GM19035 (cell line): ENCODE measurements around the gene FGGY.
"Not testable (repeated sequence)": the region's sequence is repeated elsewhere in the genome, so short reads cannot be mapped to it uniquely, and the experiment has no call there.

Experiments used
- ATAC-seq: cut with Tn5 transposase; IDR thresholded peaks from one replicate; pipeline ENCODE4 v1.9.1; 2021; ENCODE audit not compliant: unreplicated experiment

FGGY gene

DNA sequence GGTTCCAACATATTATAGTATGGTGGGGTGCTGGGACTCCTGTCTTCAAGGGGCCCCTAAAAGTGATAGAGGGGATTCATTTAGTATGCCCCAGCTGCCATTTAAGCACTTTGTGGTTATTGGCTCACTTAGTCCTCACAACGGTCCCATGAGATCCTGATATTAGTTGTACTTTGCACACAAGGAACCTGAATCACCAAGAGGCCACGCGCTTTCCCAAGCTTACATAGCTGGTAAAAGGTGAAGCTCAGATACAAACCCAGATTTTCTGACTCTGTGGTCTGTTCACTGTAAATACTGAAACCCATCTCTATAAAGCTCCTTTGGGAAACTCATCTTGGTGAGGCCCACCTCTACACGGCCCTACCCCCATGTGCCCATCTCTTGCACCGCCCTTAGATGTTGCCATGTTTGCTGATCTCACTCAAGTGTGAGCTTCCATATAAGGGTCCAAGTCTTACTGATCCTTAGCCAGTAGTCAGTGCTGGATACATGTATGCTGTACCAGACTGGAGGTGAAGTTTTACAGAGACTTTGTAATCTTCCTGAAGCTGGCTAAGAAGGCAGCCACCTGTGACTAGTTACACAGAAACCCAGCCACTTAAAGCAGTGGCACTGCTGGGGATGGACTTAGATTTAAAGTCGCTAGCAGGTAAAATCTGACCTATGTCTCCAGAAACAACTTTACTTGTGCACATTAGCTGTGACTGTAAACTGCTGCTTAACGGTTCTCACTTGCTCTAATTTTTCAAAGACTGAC is 393.5 kb downstream of the FGGY start:
- ATAC-seq, result no peak

DNA sequence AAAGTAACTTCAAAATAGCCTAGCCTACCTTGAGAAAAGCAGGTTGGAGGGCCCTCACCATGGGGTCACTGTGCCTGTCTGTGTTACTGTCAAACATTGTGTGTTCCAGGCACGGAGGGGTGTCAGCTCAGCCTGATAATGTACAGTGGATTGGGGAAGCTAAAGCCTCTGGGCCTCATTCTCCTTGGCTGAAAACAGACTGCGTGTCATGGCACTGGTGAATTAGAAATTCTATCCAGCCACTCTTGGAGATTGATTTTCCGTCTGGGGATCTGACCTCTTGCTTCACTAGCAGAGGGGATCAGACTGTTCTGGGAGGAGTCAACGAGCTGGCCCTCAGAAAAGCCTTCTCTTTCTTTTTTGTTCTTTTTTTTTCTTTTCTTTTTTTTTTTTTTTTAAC is 394.4 kb downstream of the FGGY start:
- ATAC-seq, result no peak

DNA sequence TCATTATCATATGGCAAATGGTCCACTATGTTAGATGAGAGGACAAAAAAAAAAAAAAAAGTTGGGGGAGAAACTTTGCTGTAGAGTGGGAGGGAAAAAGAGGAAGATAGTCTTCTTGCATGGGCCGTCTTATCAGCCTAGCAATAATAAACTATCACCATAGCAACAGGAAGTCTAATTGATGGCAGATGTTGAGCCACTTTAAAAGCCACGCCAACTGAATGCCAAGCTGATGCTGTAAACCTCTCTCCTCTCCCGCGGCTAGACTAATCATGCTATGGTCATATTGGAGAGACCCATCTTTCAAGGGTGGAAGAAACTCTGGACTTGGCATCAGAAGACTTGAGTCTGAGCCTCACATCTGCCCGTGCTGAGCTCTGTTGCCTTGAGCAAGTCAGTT is 395.7 kb downstream of the FGGY start:
- ATAC-seq, result no peak

GRCh38 chr1:59693406-59693805 is 396.5 kb downstream of the FGGY start:
- ATAC-seq, result no peak

DNA sequence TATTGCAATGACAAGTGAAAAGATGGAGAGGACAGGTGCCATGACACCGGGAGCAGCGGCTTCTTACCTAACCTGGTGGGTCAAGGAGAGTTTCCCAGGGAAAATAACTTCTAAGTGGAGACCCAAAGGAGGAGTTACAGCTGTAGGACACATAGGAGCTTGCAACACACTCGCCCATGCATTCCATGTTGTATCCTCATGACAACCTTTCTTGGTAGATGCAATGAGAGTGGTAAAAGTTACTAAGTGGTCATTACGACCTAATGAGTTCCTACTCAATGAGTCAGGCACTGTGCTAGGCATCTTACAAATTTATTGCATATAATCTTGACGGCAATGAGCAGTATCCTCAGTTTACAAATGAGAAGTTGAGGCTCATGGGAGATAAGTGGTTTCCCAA is 398.4 kb downstream of the FGGY start:
- ATAC-seq, result no peak

DNA sequence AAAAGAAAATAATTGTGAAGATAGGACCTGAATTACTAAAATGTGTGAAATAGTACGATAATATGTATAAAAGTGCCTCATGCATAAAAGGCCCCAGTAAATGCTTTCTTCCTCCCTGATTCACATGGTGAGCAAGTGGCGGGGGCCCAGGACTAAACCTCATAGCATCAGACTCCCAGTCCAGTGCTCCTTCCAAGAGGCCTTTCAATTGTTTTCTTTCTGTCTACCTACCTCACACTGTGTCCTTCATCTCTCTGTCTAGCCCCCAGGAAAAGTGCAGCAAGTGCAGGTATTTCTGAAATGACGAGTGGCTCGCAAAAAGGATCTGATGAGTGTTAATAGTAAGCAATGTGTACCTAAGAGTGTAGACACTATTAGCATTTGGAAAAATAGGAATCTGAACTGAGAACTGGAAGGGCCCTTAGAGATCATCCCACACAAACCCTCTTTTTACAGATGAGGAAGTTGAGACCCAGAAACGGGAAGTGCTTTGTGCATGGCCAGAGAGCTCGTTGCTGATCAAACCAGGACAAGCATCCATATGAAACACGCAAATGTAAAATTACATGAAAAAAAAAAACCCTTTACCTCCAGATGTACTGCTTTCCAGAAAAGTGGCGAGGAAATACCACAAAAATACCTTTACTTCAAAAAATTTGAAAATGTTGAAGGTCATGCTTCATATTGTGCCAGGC is 399.7 kb downstream of the FGGY start:
- no peak for ATAC-seq

GRCh38 chr1:59697150-59697800 is 400.4 kb downstream of the FGGY start:
- ATAC-seq, result no peak

DNA sequence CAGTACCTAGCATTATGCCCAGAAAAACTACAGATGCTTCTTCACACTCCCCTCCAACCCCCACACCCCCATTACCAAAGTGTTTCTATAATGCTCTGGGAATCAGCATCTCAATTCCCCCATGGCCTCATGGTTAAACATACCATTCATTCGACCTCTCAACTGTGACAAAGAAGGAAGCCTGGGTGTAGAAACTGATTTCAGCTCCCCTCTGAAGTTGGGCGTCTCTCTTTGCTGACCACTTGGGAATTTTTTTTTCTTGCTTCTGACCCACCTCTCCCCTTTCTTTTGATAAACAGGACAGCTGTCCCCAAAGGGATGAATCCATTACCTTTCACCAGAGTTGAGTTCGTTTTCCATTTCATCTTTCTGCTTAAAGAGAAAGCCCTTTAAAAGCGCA is 401.5 kb downstream of the FGGY start:
- ATAC-seq, result no peak

- no peak for ATAC-seq
These were observed 402.4 kb downstream of the FGGY start for GRCh38 chr1:59699227-59699847.

- ATAC-seq, result no peak
These were observed 404.5 kb downstream of the FGGY start for GRCh38 chr1:59701376-59701775.

DNA sequence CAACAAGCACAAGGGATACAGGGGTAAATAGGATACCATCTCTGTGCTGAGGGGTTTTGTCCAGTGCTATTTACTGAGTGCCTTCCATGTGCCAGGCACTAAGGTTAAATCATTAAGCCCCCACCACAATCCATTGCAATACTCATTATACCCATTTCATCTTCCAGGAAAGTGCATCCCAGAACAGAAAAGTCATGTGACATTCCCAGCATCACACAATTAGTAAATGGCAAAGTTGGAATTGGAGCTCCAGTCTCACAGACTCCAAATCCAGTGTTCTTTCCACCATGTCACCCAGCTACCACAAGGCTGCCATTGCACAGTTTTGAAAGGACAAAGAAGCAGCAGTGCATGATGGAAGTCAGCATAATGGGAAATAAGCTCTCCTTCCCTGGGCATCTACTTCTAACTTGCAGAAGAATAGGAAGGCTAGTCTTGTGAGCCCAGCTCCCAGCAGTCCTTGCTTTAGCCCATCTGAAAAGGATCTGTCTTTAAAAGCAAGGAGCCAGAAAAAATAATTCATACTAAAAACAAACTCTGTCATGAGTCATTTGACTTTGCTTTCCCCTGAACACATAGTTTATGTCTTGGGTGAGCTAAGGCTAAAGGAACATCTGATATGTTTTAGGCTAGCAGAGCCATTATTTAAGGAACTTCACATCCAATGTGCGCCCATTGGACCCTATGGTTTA is 406.5 kb downstream of the FGGY start:
- no peak for ATAC-seq

GRCh38 chr1:59703918-59704378 is 407.1 kb downstream of the FGGY start:
- no peak for ATAC-seq

GRCh38 chr1:59704716-59705115 is 407.8 kb downstream of the FGGY start:
- ATAC-seq, result no peak

GRCh38 chr1:59705466-59706302 is 408.8 kb downstream of the FGGY start:
- ATAC-seq, result no peak

DNA sequence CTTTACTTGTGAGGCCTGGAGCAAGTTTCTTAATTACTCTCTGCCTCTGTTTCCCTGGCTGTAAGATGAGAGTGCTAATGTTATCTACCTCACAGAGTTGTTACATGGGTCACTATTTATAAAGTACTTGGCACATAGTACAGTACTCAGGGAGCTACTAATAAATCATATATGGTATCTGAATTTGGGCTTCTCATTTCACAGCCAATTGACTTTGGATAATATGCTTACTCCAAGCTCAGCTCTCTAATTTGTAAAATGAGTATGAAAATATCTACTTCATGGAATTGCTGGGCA is 409.4 kb downstream of the FGGY start:
- ATAC-seq, result no peak

DNA sequence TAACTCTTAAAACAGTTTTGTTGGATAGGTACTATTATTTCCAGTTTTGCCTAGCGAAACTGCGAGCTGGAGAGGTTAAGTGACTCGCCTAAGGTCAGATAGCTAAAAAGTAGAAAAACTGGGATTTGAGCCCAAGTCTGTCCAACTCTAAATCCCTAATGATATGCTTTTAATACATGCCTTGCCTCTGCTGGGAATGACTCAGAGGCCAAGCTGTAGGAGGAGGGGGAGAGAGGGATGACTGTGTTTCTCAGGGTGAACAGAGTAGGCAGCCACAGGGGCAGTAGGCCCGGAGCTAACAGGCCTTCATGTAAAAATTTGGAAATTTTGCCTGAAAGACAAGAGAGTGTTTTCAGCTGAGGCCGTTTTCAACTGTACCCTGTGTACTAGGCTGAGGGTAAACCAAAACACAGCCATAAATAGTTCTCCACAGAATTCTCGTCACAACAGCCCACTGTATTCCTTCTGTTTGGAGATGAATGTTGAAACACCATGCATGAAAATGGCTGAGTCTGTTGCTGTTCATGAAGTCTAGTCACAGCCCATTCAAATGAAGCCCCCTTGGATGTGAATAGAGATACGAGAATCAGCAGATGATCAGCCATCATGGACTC is 410.4 kb downstream of the FGGY start:
- no peak for ATAC-seq

DNA sequence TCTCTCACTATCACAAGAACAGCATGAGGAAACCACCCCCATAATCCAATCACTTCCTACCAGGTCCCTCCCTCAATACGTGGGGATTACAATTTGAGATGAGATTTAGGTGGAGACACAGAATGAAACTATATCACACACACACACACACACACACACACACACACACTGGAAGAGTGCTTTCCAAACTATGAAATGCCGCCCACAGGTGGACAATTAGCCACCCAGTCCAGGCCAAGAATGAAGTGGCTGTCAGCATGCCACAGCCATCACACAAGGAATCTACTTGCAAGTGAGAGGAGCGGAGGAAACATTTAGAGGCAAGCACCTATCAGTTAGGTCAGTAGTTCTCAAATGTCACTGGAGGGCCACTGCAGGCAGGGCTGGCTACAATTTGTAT is 412.4 kb downstream of the FGGY start:
- ATAC-seq, result no peak

GRCh38 chr1:59710920-59711319 is 414.0 kb downstream of the FGGY start:
- ATAC-seq, result not testable (repeated sequence)

- no peak for ATAC-seq
These were observed 417.3 kb downstream of the FGGY start for GRCh38 chr1:59714219-59714618.

GRCh38 chr1:59714966-59715365 is 418.1 kb downstream of the FGGY start:
- ATAC-seq, result no peak
